ENCODE data around the gene LTBP1. TPM values are rescaled to one million over a fixed set of nuclear protein-coding genes. Genes with fewer than 3 reads are reported as not detected.
"Not testable (repeated sequence)": the region's sequence is repeated elsewhere in the genome, so short reads cannot be mapped to it uniquely, and the experiment has no call there.

Gene LTBP1
- total RNA-seq, 4 donors from 2014 or later: 3.8 to 20.8 (median 11.3) TPM

DNA sequence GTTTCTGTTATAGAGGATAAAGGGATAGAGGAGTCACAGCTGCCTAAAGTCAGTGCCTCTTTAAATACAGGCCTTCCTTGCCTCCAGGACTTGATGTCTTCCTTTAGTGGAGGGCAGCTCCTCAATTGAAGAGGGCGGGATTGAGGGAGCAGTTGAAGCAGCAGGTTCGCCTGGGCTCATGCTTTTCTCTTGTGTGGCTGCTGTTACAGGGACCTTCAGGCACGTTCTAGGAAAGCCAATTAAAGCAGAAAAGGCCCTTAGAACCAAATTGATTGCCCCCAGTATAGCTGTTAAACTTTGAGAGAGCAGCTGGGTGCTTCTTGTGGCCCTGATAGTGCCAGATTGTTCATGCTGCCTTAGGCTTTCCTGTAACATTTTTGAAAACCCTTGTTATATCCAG is 42.0 kb upstream of the LTBP1 start:
- DNase-seq (ENCODE audit: low spot score in 2 of 2): no peak
- no peak overlapping the region for H3K4me3 ChIP-seq (ENCODE audit: low read depth, poor library complexity, severe bottlenecking)
- no peak for TF ChIP-seq POLR2A (IDR thresholded peaks at IDR 0.05)
- TF ChIP-seq, protein P1, sequence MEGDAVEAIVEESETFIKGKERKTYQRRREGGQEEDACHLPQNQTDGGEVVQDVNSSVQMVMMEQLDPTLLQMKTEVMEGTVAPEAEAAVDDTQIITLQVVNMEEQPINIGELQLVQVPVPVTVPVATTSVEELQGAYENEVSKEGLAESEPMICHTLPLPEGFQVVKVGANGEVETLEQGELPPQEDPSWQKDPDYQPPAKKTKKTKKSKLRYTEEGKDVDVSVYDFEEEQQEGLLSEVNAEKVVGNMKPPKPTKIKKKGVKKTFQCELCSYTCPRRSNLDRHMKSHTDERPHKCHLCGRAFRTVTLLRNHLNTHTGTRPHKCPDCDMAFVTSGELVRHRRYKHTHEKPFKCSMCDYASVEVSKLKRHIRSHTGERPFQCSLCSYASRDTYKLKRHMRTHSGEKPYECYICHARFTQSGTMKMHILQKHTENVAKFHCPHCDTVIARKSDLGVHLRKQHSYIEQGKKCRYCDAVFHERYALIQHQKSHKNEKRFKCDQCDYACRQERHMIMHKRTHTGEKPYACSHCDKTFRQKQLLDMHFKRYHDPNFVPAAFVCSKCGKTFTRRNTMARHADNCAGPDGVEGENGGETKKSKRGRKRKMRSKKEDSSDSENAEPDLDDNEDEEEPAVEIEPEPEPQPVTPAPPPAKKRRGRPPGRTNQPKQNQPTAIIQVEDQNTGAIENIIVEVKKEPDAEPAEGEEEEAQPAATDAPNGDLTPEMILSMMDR (IDR thresholded peaks at IDR 0.05): no peak
- 64 to 67% methylated on average over 3 of the region's 3 CpGs for WGBS, 2 donors
- intact Hi-C loops (cut with DNase I; ENCODE audit: low total_unique reads): no loop called here

DNA sequence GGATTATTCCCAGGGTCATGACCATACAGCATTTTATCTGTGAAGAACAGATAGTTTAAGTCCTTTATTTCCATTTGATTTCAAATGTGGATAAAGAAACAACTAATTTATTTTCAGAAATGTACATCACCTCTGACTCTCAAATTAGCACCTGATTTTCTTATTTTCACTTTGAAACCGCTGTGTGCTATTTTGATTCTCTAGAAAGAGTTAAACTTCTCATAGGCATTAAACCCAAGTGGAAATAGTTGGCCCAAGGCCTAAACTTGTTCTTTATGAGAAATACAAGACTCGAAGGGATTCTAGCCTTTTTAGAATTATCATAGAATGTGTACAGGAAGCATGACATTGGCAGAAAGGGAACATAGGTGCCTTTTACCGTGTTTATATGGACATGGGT is 41.5 kb upstream of the LTBP1 start:
- no peak for DNase-seq (ENCODE audit: low spot score in 2 of 2)
- 67 to 72% methylated on average over 3 of the region's 3 CpGs for WGBS, 2 donors
- H3K4me3 ChIP-seq (ENCODE audit: low read depth, poor library complexity, severe bottlenecking): no peak overlapping the region
- intact Hi-C loops (cut with DNase I; ENCODE audit: low total_unique reads): no loop called here
- TF ChIP-seq, protein P1 (IDR thresholded peaks at IDR 0.05): no peak
- TF ChIP-seq POLR2A (IDR thresholded peaks at IDR 0.05): no peak

DNA sequence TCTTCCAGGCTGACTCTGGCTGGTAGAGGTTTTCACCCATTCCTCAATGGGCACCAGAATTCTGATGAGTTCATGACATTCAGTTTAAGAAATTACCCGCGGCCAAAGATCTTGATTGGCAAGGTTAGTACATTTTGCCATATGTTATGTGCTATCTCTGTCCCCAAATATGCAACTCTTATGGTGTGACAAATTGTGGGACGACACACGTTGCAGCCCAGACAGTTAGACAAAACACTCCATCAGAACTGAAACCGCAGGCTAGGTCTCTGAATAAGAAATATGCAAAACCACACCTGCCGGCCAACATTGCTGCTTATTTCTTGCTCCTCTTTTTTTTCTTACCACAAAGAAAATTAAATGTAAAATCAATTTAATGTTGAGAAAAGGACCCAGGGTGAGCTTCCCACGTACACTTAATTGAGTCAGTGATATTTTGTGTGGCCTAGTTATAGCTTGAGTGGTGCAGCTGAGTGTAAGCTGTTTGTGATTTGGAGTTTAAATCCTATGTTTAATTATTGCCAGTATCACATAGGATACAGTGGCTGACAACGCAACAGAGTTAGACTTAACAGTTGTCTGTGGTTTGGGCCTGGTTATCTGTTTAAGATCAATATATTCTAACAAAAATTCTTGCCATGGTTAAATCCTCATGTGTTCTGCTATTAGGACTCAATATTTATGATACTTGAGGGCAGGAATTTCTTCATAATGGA is 35.7 kb upstream of the LTBP1 start:
- 85 to 90% methylated on average over 8 of the region's 8 CpGs for WGBS, 2 donors
- DNase-seq (ENCODE audit: low spot score in 2 of 2): no peak
- intact Hi-C loops (cut with DNase I; ENCODE audit: low total_unique reads): no loop called here
- no peak overlapping the region for H3K4me3 ChIP-seq (ENCODE audit: low read depth, poor library complexity, severe bottlenecking)
- TF ChIP-seq, protein P1 (IDR thresholded peaks at IDR 0.05): no peak
- TF ChIP-seq POLR2A (IDR thresholded peaks at IDR 0.05): no peak

DNA sequence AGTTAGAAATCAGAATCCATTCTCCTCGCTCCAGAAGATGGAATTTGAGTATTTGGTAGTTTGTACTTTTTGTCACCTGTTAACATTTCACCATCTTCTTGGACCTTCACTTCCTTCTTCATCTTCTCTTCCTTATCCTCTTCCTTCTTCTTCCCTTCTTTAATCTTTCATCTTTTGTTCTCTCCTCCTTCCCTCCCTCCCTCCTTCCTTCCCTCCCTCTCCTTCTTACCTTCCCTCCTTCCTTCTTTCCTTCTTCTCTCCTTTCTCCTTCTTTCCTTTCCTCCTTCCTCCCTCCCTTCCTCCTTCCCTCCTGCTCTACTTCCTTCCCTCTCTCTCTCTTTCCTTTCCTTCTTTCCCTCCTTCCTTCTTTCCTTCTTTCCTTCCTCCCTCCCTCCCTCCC is 31.1 kb upstream of the LTBP1 start:
- H3K4me3 ChIP-seq (ENCODE audit: low read depth, poor library complexity, severe bottlenecking): no peak overlapping the region
- no peak for DNase-seq (ENCODE audit: low spot score in 2 of 2)
- WGBS, 2 donors: 90 to 97% methylated on average over 1 of the region's 1 CpG
- TF ChIP-seq, protein P1 (IDR thresholded peaks at IDR 0.05): no peak
- TF ChIP-seq POLR2A (IDR thresholded peaks at IDR 0.05): no peak
- intact Hi-C loops (cut with DNase I; ENCODE audit: low total_unique reads): no loop called here

DNA sequence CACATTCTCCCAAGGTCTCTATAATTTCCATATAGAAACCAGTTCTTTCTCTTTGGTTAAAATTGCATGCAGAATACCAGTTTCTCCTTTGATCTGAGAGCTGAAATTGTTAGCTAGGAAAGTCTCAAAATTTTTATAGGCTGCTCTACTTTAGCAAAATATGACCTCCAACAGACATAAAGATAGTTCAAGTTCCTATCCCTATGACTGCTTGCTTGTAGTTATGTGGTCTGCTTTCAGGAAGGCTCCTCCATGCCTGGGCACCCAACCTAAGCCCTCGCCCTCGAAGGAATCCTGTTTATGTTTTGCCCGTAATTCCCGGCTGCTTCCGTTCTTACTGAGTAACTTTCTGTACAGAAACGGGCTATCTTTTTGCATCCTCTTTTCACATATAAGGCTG is 28.0 kb upstream of the LTBP1 start:
- no peak for DNase-seq (ENCODE audit: low spot score in 2 of 2)
- TF ChIP-seq, protein P1 (IDR thresholded peaks at IDR 0.05): no peak
- no peak for TF ChIP-seq POLR2A (IDR thresholded peaks at IDR 0.05)
- WGBS, 2 donors: 82 to 91% methylated on average over 6 of the region's 6 CpGs
- intact Hi-C loops (cut with DNase I; ENCODE audit: low total_unique reads): no loop called here
- H3K4me3 ChIP-seq (ENCODE audit: low read depth, poor library complexity, severe bottlenecking): no peak overlapping the region

DNA sequence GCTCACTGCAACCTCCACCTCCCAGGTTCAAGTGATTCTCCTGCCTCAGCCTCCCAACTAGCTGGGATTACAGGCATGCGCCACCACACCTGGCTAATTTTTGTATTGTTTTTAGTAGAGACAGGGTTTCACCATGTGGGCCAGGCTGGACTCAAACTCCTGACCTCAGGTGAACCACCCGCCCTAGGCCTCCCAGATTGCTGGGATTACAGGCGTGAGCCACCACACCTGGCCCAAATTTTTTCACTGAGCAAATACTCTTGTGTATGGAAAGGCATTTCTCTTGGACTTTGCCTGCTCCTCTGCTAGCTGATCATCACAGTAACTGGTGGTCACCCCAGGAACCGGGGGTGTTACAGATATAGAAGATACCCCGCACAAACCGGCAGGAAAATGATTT is 26.9 kb upstream of the LTBP1 start:
- H3K4me3 ChIP-seq (ENCODE audit: low read depth, poor library complexity, severe bottlenecking); DNase-seq (ENCODE audit: low spot score in 2 of 2): not testable (repeated sequence)
- intact Hi-C loops (cut with DNase I; ENCODE audit: low total_unique reads): loop anchor here (10.0 kb wide), 1 partner anchor 975 kb away; no protein-coding TSS in a partner anchor
- WGBS, 2 donors: 93 to 95% methylated on average over 6 of the region's 6 CpGs

DNA sequence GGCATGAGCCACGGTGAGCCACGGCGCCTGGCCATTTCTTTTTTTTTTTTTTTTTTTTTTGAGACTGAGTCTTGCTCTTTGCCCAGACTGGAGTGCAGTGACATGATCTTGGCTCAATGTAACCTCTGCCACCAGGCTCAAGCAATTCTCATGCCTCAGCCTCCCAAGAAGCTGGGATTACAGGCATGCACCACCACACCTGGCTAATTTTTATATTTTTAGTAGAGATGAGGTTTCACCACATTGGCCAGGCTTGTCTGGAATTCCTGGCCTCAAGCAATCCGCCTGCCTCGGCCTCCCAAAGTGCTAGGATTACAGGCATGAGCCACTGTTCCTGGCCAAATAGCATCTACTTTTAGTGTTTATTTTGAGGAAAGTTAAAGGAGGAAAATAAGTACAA is 25.3 kb upstream of the LTBP1 start:
- DNase-seq (ENCODE audit: low spot score in 2 of 2); H3K4me3 ChIP-seq (ENCODE audit: low read depth, poor library complexity, severe bottlenecking): not testable (repeated sequence)
- intact Hi-C loops (cut with DNase I; ENCODE audit: low total_unique reads): loop anchor here (10.0 kb wide), 1 partner anchor 977 kb away; no protein-coding TSS in a partner anchor
- 94 to 96% methylated on average over 5 of the region's 5 CpGs for WGBS, 2 donors

Data from lower leg skin (tissue), 4 donors.